Fibroblast of pulmonary artery (primary cell): ENCODE measurements around the gene SDHAF2.

Source experiments
- DNase-seq: peaks from one replicate; pipeline ENCODE4 v3.0.0-alpha.2; 2010; ENCODE audit warnings: low read depth
- H3K4me3 ChIP-seq: replicated peaks from 2 replicates; pipeline ENCODE4 v1.5.1; 2011; ENCODE audit warnings: low read depth, mild to moderate bottlenecking, control low read depth, low read length, moderate library complexity
- CTCF ChIP-seq: IDR thresholded peaks from 2 replicates; pipeline ENCODE4 v1.5.1; 2011; ENCODE audit warnings: mild to moderate bottlenecking, control low read depth, low read length, inconsistent platforms; ENCODE audit errors: missing control alignments

SDHAF2 gene

DNA sequence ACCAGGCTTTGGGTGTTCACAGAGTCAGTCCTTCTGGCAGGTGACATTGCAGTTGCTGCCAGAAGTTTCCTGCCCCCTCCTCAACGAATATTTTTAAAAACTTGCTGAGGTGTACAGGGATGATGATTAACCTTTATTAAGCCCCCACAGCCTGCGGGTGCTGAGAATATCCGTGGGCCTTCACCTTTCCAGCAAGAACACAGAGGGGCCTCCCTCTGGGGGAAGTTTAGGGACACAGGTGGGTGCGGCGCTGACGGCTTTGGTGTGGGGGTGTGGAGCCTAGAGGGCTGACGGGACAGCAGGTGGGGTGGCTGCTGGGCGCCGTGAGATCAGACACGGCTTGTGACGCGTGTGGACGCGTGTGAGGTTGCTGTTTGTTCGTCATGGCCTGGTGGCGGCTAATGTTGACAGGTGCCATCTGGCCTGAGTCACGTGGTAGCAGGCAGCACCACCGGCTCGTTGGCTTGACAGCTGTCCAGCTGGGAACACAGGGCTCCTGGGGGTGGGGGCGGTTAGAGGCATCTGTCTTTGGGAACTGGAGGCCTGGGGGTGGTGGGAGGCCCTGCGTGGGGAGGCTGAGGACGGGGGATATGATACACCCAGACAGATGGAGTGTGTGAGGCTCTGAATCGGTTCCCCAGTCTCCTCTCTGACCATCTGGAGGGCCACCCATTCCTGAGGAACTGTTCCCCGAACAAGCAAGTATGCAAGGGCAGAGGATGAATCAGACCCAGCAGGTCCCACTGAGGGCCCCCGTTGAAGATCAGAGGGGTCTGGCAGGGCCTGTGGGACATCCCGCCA is 66.1 kb downstream of the SDHAF2 start:
- DNase-seq: peak; percentile 23
- no peak overlapping the region for H3K4me3 ChIP-seq
- no peak for TF ChIP-seq CTCF
